GM08714 (cell line): ENCODE data around the gene KDM6A.
"Not testable (repeated sequence)": the region's sequence is repeated elsewhere in the genome, so short reads cannot be mapped to it uniquely, and the experiment has no call there.

Experiments used
- H3K4me3 ChIP-seq: fragments of 200-500 bp; sonication (Bioruptor generic); 2 replicates; pipeline ENCODE4 v1.5.1; 2014; ENCODE audit warnings: mild to moderate bottlenecking, low read length, inconsistent platforms
- ZNF274 ChIP-seq: IDR thresholded peaks from 2 replicates; pipeline ENCODE4 v1.6.1; 2012; ENCODE audit warnings: mild to moderate bottlenecking, low read depth, low read length

KDM6A gene

DNA sequence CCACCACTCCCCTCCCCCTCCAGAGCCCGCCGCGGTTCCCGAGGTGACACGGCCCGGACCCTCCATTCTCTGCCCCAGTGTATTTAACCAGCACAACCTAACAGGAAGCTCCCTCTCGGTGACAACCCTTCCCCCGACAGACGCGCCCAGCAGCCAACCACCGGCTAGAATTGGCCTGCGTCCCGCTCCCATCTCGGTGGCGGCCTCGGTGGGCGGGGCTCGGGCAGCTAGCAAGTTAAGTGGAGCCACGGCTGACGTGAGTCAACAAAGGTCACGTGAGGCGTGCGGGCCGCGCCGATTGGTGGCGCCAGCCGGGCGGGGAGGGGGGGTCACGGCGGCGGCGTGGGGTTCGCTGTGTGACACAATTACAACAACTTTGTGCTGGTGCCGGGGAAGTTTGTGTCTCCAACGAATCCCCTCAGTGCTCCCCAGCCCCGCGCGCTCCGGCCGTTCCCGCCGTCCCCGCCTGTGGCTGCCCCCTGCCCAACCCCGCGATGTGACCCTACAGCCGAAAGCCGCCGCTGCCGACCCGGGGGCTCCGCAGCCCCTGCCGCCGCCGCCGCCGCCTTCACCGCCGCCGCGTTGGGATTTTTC, at the start of gene KDM6A:
TSS of gene KDM6A (plus strand) at position 368 of the 594 bp plus-strand sequence. CDS start 364 bp downstream, outside the sequence.
- peak within 1 kb of the TSS; percentile 99 for H3K4me3 ChIP-seq
- TF ChIP-seq ZNF274: no peak

DNA sequence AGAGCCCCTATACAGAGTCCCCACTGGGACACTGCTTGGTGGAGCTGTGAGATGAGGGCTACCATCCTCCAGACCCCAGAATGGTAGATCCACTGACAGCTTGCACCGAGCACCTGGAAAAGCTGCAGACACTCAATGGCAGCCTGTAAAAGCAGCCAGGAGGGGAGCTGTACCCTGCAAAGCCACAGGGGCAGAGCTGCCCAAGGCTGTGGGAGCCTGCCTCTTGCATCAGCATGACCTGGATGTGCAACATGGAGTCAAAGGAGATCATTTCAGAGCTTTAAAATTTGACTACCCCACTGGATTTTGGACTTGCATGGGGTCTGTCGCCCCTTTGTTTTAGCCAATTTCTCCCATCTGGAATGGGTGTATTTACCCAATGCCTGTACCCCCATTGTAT, 49.8 kb upstream of the KDM6A start:
- H3K4me3 ChIP-seq: not testable (repeated sequence)

DNA sequence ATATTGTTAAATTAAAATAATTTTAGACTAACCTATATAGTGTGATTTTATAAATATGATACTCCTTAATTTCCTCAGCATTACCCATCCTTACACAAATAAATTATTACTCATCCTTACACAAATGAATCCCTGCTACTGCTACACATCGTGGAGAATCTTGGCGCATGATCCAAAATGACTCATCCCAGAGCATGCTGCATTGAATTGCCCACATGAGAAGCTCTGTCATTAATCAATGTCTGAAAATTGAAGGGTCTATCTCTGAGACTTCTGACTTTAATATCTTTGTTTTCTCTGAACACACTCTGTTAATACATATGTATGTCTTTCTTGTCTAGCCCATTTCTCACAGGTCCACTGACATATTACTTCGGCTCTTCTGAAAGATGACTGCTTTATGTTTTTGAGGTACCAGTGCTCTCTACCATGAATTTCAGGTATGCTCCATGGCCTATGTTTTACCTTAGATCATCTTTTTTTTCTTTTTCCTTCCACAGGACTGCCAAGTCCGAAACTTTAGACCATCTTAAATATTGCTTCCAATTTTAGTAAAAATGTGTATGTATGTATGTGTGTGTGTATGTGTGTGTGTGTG, 44.9 kb upstream of the KDM6A start:
- TF ChIP-seq ZNF274: no peak
- no peak overlapping the region for H3K4me3 ChIP-seq

DNA sequence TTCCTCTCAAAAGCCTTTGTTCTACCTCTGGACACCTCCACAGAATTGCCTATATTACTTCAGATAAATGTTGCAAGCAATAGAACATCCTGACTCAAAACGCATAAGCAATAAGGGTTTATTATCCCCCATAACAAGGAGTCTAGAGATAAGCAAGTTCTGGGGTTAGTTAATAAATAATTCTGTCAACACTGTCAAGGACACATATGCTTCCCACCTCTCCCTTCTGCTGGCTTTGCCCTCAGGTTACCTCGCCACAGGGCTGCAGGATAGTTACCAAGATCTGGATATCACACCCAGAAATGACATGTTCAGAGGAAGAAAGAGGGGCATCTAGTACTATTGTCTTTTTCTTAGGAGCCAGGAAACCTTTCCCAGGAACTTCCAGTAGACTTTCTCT, 43.2 kb upstream of the KDM6A start:
- no peak for TF ChIP-seq ZNF274
- H3K4me3 ChIP-seq: no peak overlapping the region

DNA sequence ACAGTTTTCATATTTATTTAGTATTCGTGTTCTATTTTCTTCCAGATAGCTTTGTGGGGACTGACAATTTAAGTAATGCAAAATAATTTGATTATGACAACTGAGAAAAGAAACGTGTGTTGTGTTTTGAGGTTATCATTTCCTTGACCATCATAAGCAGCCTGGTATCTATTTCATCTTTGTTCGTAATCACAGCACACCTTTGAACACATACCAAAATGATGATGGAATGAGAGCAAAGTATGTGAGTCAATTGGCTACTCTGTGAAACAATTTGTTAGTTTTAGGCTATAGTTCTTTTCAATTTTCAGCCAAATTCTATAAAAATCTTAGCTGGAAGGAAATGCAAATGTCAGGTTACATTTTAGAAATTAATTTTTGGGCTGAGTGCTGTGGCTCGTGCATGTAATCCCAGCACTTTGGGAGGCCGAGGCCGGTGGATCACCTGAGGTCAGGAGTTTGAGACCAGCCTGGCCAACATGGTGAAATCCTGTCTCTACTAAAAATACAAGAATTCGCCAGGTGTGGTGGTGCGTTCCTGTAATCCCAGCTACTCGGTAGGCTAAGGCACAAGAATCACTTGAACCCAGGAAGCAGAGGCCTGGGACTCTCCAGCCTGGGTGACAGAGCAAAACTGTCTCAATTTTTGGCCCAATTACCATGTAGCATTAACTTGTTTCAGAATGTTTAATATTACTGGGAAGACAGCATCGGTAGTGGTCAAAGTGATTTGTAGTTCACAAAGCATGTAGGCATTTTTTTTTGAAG, 30.3 kb upstream of the KDM6A start:
- H3K4me3 ChIP-seq: no peak overlapping the region

DNA sequence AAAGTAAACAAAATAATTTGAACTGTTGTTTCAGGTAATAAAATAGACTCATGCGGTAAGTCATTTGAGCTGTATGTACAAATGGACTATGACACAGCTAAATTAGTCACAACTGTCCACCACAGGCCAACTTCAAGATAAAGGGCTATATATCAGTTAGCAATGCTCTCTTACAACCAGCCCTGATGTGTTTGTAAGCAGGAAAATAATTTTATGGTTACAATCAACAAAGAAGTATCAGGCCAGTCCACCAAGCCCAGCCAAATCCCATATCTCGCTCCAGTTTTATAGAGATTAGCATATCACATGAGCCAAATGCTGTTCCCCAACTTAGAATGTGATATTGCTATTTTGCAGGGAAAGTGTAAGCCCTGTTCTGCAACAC, 29.7 kb upstream of the KDM6A start:
- no peak for TF ChIP-seq ZNF274
- no peak overlapping the region for H3K4me3 ChIP-seq

More for the DNA sequence above, 30.3 kb upstream of the KDM6A start:
- TF ChIP-seq ZNF274: no peak

DNA sequence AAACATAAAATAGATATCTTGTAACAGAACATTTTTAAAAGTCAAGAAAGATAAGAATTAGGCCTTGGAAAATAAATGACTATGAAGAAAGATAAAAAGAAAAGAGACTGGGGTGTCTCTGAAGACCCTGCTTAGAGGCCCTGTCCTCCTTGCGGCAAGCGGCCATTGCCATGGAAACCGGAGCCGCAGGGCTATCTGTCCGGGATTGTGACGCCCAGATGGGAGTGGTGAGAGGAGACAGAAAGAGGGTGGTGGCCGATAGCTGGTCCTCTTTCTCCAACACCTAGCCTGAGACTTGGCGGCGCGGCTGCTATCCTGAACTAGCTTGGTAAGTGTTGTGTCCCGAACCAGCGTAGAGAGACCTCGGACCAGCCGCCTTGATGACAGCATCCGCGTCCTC, 29.2 kb upstream of the KDM6A start, which contains the start of gene DUSP21:
TSS of gene DUSP21 (plus strand) at position 269 of the 400 bp plus-strand sequence. CDS start at position 381, 112 bp downstream.
- no peak for TF ChIP-seq ZNF274
- no peak within 1 kb of the TSS for H3K4me3 ChIP-seq

DNA sequence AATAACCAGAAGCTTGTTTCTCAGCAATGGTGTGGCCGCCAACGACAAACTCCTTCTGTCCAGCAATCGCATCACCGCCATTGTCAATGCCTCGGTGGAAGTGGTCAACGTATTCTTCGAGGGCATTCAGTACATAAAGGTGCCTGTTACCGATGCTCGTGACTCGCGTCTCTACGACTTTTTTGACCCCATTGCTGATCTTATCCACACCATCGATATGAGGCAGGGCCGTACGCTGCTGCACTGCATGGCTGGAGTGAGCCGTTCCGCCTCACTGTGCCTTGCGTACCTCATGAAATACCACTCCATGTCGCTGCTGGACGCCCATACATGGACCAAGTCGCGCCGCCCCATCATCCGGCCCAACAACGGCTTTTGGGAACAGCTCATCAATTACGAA, 28.8 kb upstream of the KDM6A start:
- TF ChIP-seq ZNF274: no peak
- H3K4me3 ChIP-seq: no peak overlapping the region

DNA sequence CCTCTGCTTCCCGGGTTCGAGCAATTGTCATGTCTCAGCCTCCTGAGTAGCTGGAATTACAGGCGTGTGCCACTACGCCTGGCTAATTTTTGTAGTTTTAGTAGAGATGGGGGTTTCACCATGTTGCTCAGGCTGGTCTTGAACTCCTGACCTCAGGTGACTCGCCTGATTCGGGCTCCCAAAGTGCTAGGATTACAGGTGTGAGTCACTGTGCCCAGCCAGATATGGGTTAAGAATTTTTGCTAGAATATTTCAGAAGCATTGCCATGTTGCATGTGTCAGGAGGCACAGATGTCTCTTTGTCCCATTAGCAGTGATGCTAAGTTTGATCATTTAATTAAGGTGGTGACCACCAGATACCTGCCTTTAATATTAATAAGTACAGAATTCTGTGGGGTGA, 22.1 kb upstream of the KDM6A start:
- H3K4me3 ChIP-seq: not testable (repeated sequence)

DNA sequence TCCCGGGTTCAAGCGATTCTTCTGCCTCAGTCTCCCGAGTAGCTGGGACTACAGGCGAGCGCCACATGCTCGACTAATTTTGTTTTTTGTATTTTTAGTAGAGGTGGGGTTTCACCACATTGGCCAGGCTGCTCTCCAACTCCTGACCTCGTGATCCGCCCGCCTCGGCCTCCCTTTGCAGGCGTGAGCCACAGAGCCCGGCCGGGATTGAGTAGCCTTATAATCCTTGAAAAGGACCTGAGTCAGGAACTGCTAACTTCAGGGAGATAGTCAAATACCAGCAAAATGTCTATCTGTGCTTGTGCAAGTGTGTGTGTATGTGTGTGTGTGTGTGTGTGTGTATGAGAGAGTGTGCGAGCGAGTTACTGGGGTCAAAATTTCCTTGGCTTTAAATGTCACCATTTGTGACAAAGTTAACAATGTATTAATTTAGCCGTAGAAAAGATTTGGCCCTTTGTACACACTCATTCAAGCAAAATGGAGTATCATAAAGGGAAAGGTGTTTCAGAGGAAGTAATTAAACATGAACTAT, 1.8 kb upstream of the KDM6A start:
- no peak for TF ChIP-seq ZNF274

DNA sequence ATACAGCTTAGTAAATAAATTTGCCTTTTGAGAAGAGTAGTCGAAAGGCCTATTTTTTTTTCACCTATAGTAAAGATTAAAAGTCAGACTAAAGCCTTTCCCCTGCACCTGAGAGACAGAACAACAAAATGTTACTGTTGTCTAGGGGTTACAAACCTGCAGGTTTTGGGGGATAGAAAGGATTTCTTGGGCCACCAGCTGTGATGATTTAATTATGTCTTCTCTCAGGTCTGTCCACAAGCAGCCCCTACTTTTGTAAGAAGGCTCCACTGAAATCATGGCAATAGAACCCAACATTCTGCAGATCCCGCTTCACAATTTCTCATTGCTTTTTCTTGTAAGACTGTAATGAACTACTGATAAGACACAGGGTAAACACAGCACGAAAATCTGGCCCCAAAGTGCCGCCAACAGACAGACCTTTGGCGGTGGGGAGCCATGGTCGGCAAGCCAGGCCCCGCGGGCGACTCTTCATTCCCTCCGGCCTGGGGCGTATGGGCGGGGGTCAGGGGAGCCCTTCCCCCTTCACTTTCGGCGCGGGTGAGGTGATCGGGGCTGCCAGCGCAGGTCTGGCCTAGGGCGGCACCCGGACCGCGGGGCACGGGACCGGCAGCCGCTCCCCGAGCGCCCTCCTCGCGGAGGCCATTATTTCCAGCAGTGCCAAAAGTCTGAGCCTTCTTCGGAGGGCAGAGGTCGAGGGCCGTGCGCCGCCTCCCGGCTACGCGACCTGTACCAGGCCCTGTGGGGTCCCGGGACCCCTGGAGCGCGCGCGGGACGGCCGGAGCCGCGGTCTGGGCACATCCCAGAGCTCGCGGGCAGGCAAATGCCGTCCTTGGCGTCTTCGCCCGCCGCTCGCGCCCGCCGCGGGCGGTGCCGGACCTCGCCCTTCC, 812 bp upstream of the KDM6A start:
- peak overlapping the region; percentile 89 for H3K4me3 ChIP-seq
- TF ChIP-seq ZNF274: no peak

More for the DNA sequence above, 1.8 kb upstream of the KDM6A start:
- H3K4me3 ChIP-seq: peak overlapping the region; percentile 34

DNA sequence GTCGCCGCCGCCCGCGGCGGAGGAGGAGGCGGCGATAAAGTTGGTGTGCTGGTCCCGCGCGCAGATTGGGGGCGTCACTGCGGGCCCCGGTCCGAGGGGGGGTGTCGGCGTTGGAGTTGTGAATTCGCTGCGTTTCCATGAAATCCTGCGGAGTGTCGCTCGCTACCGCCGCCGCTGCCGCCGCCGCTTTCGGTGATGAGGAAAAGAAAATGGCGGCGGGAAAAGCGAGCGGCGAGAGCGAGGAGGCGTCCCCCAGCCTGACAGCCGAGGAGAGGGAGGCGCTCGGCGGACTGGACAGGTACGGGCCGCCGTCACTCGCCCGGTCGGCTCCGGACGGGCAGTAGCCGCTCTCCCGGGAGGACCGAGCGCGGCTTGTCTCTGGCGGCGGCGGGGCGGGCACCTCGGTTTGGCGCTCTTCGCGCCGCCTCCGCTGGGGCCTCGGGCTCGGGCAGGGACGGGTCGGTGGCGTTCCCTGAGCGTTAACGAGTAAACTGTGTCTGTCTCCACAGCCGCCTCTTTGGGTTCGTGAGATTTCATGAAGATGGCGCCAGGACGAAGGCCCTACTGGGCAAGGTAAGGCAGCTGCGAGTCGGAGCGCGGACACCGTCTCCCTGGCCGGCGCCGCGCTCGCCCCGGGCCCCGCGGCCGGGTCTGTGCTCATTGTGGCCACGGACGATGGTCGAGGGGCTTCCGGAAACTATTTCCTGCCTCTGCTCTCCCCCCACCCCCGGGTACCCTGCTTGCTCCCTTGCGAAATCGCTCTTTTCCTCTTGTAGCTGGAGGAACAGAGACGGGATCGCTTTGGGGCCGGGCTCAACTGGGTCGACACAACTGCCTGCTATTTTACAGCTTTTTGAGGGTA, 658 bp downstream of the KDM6A start:
- H3K4me3 ChIP-seq: peak overlapping the region; percentile 99
- no peak for TF ChIP-seq ZNF274

DNA sequence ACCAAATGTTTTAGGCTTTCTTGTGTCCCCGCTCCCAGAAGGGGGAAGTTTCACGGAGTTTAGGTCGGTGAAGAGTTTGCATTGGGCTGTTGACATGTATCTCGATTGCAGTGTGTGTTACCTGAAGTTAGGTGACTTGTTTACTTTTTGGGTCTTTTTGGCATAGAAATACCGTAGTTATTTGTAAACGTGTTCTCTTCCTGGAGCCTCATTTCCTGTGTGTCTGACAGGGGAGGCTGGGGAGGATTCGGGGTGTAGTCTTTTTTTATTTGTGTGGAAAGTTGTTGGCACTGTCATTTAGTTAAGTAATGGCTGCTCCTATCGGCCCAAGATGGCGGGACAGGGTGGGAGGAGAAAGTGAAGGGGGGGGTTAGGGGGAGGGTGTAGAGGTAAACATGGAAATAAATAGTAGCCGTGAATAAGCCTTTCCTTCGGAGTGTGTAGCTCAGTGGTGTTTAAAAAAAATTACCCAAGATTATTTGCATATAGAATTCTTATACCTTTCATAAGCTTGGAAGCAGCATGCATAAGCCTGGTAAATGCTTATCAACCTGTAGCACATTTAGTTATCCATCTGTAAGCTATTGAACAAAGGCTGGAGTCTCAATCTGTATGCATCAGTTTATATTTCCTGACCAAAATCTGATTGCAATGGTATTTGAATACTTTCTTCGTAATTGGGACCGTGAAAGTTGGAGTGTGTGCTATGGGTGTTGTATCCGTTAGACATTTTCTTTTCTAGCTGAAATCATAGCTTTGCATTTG, 1.6 kb downstream of the KDM6A start:
- TF ChIP-seq ZNF274: no peak
- peak overlapping the region; percentile 99 for H3K4me3 ChIP-seq
